Activated T-cell treated with anti-CD3 and anti-CD28 coated beads for 4 hours (primary cell): Measurements from ENCODE around the gene CLPSL2.
A peak's percentile ranks its signal among the peaks of the same experiment; 100 is the strongest.

ENCODE experiments used
- DNase-seq: peaks from one replicate; pipeline ENCODE4 v3.0.0-alpha.2; 2020

Gene CLPSL2

DNA sequence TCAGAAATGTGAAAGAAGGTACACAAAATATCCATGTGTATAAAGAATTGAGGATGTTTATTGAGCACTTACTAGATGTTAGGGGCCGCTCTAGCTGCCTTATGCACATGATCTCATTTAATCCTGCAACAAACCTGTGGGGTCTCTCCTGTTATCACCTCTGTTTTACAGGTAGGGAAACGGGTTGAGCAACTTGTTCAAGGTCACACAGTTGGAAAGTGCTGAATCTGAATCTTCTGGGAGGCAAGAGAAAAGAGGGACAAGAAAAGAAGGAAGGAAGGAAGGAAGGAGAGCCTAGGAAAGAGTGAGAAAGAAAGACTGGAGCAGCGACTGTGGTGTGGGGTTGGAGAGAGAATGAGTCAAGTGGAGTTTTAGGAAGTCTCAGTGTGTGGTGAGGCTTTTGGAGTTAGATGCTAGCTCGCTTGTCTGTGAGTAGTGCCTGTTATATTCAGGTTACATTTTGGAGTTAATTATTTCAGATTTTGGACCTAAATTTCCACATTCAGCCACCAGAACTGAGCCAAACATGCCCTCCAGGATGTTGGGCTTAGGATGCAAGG lies 12.1 kb downstream of the CLPSL2 start:
- no peak for DNase-seq

- DNase-seq, result no peak
Observed at GRCh38 chr6:35790683-35791082, 14.3 kb downstream of the CLPSL2 start.

GRCh38 chr6:35794536-35795452 lies 18.4 kb downstream of the CLPSL2 start:
- DNase-seq, result no peak

GRCh38 chr6:35795453-35796071 lies 19.2 kb downstream of the CLPSL2 start:
- DNase-seq, result no peak

GRCh38 chr6:35796236-35796635 lies 19.8 kb downstream of the CLPSL2 start:
- no peak for DNase-seq

DNA sequence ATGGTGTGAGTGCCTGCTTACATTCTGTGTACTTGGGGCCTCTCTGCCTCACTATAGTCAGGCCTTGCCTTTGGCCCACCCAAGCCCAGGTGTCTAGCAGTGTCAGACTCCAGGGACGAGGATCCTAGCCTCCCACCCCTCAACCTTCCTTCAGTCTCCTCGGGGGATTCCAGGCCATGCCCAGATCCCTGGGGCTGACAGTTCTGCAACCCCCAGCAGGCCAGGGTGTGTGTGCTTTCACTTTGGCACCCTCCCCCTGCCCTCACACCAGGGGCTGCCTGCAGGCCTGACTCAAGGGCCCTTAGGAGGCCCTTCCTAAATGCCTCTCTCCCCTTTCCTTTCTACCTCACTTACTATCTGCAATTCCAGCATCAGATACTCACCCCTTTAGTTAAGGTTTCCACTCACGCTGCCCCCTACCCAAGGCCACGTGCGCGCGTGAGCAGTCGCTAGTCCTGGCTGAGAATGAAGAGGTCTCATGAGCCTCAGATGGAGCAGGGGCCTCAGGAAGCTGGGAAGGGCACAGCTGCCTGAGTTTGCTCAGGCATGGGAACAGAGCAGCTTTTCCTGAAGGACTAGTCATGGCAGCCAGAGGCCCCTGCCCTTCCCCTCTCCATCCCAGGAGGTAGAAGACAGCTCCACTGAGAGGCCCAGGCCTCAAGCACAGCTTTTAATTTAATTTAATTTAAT lies 21.6 kb downstream of the CLPSL2 start:
- DNase-seq, result no peak

GRCh38 chr6:35798706-35799105 lies 22.3 kb downstream of the CLPSL2 start:
- no peak for DNase-seq

DNA sequence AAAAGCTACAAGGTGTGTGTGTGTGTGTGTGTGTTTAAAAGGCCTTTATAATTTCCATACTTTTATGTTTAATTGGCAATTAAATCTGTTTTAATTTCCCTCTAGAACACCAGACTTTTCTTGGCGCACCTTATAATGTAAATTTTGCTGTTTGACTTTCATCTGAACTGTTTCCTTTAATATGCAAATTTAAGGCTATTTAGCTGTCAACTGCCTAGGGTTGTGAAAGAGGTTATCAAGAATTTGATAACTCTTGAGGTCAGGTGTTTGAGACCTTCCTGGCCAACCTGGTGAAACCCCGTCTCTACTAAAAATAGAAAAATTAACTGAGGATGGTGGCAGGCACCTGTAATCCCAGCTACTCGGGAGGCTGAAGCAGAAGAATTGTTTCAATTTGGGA lies 24.8 kb downstream of the CLPSL2 start:
- no peak for DNase-seq

- peak; percentile 14 for DNase-seq
Observed at GRCh38 chr6:35804996-35805736, 28.8 kb downstream of the CLPSL2 start, which contains the start of gene LHFPL5. Gene LHFPL5, plus strand, starts transcription at chr6:35805352. Its CDS starts 319 bp downstream, at chr6:35805671.

DNA sequence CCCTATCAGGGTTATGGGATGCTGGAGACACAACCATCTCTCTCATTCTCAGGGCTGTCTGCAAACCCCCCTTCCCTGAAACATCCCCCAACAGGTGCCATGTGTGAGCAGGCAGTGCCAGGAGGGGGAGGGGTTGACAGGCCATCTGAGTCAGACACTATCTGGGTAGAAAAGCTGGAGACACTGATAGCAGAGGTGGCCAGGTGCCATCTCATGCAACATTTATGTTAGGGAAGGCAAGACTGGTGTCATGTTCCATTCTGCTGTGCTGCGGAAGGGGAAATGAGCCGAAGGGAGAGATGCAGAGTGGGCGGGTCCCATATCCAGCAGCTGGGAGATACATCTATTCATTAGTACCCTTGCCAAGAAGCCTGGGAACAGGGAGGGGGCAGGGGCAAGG lies 32.3 kb downstream of the CLPSL2 start:
- no peak for DNase-seq

- no peak for DNase-seq
Observed at GRCh38 chr6:35809809-35810208, 33.4 kb downstream of the CLPSL2 start.

- no peak for DNase-seq
Observed at GRCh38 chr6:35810971-35811698, 34.7 kb downstream of the CLPSL2 start.

- DNase-seq, result no peak
Observed at GRCh38 chr6:35811699-35811995, 35.2 kb downstream of the CLPSL2 start.

- DNase-seq, result no peak
Observed at GRCh38 chr6:35817515-35817914, 41.1 kb downstream of the CLPSL2 start.

DNA sequence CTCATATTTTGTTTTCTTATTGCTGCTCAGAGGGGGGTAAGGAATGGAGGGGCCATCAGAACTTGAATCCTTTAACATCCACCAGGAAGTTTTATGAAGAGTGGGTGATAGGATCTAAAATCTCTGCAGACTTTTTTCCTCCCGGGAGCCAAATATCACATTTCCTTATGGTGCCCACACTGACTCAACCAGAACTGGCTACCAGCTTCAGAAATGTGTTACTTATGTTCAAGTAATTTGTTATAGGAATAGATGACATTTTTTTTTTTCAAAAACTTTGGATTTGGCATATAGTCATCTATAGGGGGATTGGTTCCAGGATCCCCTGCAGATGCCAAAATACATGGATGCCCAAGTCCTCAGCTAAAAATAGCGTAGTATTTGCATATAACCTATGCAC lies 47.2 kb downstream of the CLPSL2 start:
- DNase-seq, result no peak

DNA sequence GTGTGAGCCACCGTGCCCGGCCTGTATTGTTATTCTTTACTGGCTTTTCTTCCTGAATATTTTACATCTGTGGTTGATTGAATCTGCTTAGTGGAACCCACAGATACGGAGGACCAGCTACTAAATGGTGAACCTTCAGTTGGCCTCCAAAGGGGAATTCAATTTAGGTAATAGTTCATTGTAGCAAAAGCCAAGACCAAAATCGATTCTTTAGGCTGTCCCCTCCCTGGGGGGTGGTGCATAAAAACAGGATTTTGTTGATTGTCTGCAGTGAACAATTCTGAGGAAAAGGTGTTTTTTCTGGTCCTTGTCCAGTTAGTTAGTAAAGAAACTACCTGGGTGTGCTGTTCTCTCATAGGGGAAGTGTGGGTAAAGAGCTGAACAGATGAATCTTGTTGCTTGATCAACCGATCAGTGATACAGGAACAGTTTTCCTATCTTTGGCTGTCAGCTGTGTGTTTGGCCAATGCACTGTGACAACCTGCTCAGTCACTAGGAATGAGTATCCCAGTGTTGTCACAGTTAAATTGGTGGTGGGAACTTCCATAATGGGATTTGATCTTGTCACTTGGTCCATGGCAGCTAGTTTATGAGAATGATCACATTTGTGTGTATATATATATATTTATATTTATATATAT lies 48.3 kb downstream of the CLPSL2 start:
- no peak for DNase-seq
